ENCODE measurements around the gene PTPRM. TPM values are rescaled to one million over a fixed set of nuclear protein-coding genes. Genes with fewer than 3 reads are reported as not detected.

PTPRM gene
- total and polyA plus RNA-seq, 7 donors, result 3.9 to 151 (median 62.8) TPM

DNA sequence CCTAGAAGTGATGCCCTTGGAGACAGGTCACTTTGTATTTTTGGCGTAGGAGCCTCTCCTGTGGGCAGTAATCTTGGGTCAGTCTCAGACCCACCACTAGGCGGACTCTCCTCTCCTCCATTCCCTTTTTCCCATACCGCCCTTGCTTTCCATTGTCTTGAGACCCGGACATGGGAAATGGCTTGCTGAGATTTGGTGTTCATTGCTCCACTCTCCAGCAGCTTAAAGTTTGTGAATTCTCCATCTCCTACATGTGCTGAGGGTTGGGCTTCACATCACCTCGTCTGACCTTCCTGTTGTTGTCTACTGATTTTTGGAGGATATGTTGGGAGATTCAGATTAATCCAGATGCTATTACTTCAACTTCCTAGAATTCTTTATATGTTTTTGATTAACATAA, 882.9 kb downstream of the PTPRM start:
- no peaks in the 10 kb centered on the region for H3K27me3 ChIP-seq
- TF ChIP-seq, protein P1, sequence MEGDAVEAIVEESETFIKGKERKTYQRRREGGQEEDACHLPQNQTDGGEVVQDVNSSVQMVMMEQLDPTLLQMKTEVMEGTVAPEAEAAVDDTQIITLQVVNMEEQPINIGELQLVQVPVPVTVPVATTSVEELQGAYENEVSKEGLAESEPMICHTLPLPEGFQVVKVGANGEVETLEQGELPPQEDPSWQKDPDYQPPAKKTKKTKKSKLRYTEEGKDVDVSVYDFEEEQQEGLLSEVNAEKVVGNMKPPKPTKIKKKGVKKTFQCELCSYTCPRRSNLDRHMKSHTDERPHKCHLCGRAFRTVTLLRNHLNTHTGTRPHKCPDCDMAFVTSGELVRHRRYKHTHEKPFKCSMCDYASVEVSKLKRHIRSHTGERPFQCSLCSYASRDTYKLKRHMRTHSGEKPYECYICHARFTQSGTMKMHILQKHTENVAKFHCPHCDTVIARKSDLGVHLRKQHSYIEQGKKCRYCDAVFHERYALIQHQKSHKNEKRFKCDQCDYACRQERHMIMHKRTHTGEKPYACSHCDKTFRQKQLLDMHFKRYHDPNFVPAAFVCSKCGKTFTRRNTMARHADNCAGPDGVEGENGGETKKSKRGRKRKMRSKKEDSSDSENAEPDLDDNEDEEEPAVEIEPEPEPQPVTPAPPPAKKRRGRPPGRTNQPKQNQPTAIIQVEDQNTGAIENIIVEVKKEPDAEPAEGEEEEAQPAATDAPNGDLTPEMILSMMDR (IDR thresholded peaks at IDR 0.05), result peak in 1 of 4 experiments; percentile 20
- TF ChIP-seq POLR2AphosphoS5 (IDR thresholded peaks at IDR 0.05) (no peak), POLR2A (IDR thresholded peaks at IDR 0.05) (no peak), EP300 (IDR thresholded peaks at IDR 0.05) (no peak)
- H3K4me3 ChIP-seq, result no peak overlapping the region
- 36 to 84% methylated on average over 5 of the region's 5 CpGs for WGBS, 2 donors
- DNase-seq, result no peak
- no peaks in the 10 kb centered on the region for H3K36me3 ChIP-seq
- H3K27ac ChIP-seq, result no peak overlapping the region
- intact Hi-C loops (cut with DNase I), result no loop called here
- no peaks in the 10 kb centered on the region for H3K9me3 ChIP-seq
- H3K4me1 ChIP-seq, result no peaks in the 10 kb centered on the region

DNA sequence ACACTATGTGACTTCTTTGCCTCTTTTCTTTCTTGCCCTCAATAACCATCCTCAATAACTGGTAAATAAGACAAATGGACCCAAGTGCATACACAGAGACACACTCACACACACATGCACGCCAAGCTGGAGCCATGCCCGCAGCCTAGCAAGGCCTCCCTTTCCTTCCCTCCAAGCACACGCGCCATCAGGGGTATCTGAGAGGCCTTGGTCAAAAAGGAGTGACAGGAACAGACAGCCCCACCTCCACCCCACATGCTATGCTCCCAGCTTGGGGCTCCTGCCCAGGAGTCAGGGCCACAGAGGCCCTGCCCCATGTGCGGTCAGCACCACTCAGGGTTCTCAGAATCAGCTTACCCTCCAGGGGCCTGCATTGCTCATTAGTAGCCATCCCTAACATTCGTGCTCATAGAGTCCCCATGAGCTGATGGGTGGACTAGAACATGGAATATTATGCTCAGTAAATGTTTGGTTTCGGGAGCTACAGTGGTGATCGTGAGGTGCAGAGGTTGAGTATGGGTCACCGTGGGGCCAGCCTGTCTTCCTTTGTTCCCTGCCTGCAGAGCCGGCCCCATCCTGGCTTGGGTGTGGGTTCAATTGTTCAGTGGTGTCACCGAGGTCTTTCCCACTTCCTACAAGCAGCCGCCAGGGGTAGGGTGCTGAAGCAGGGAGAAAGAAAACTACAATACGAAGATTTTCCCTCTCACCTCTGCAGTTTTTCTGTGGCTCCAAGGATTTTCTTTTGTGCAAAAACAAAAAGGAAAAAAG, 884.0 kb downstream of the PTPRM start:
- no peaks in the 10 kb centered on the region for H3K4me1 ChIP-seq
- H3K27me3 ChIP-seq, result no peaks in the 10 kb centered on the region
- intact Hi-C loops (cut with DNase I), result no loop called here
- H3K27ac ChIP-seq, result no peak overlapping the region
- WGBS, 2 donors, result 80 to 81% methylated on average over 13 of the region's 13 CpGs
- no peaks in the 10 kb centered on the region for H3K36me3 ChIP-seq
- H3K4me3 ChIP-seq, result no peak overlapping the region
- no peak for TF ChIP-seq POLR2AphosphoS5 (IDR thresholded peaks at IDR 0.05)
- no peak for TF ChIP-seq EP300 (IDR thresholded peaks at IDR 0.05)
- no peak for DNase-seq
- H3K9me3 ChIP-seq, result no peaks in the 10 kb centered on the region

DNA sequence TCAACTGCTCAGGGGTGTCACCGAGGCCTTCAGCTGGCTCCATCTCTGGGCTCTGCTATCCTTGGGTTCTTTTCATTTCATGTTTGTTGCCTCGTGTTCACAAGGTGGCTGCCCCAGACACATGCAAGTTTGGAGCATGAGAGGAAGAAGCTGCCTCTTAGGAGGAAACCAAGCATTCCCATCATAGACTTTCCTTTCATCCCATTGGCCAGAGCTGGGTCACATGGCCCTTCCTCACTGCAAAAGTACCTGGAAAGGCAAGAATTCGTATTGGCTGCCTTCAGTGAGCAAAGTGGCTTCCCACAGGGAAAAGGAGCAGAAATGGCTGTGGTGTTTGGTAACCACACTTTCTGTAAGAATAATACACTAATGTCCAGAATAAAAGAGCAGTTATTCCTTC, 886.4 kb downstream of the PTPRM start:
- no peaks in the 10 kb centered on the region for H3K36me3 ChIP-seq
- no peaks in the 10 kb centered on the region for H3K4me1 ChIP-seq
- DNase-seq, result no peak
- 59 to 70% methylated on average over 3 of the region's 3 CpGs for WGBS, 2 donors
- no peaks in the 10 kb centered on the region for H3K27me3 ChIP-seq
- H3K9me3 ChIP-seq, result no peaks in the 10 kb centered on the region
- H3K27ac ChIP-seq, result no peak overlapping the region
- TF ChIP-seq POLR2AphosphoS5 (IDR thresholded peaks at IDR 0.05), result no peak
- TF ChIP-seq POLR2A (IDR thresholded peaks at IDR 0.05), result no peak
- no peak for TF ChIP-seq EP300 (IDR thresholded peaks at IDR 0.05)
- TF ChIP-seq, protein P1 (IDR thresholded peaks at IDR 0.05), result no peak
- intact Hi-C loops (cut with DNase I), result no loop called here
- no peak overlapping the region for H3K4me3 ChIP-seq

DNA sequence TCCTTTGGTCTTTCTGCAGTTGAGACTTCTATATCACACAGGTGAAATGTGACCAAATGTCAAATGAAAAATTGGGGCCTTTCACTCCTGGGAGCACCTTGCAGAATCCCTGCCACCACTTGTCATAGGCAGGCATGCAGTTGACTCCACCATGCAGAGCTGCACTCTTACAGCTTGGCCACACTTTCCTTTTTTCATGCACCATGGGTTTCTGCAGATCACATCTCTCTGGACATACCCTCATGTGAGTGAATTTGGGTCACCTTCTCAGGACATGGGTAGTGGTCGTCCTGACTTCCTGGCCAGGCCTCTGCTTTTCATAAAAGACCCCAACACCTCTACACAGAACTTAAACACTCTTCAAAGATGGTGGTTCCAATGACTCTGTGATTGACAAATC, 887.0 kb downstream of the PTPRM start:
- TF ChIP-seq POLR2A (IDR thresholded peaks at IDR 0.05) (no peak), POLR2AphosphoS5 (IDR thresholded peaks at IDR 0.05) (no peak), EP300 (IDR thresholded peaks at IDR 0.05) (no peak)
- TF ChIP-seq, protein P1 (IDR thresholded peaks at IDR 0.05), result no peak
- Histone ChIP-seq H3K27me3 (no peaks in the 10 kb centered on the region), H3K36me3 (no peaks in the 10 kb centered on the region), H3K4me3 (no peak overlapping the region), H3K9me3 (no peaks in the 10 kb centered on the region), H3K27ac (no peak overlapping the region), H3K4me1 (no peaks in the 10 kb centered on the region)
- DNase-seq, result no peak
- intact Hi-C loops (cut with DNase I), result no loop called here
- 55 to 77% methylated on average over 1 of the region's 1 CpG for WGBS, 2 donors

DNA sequence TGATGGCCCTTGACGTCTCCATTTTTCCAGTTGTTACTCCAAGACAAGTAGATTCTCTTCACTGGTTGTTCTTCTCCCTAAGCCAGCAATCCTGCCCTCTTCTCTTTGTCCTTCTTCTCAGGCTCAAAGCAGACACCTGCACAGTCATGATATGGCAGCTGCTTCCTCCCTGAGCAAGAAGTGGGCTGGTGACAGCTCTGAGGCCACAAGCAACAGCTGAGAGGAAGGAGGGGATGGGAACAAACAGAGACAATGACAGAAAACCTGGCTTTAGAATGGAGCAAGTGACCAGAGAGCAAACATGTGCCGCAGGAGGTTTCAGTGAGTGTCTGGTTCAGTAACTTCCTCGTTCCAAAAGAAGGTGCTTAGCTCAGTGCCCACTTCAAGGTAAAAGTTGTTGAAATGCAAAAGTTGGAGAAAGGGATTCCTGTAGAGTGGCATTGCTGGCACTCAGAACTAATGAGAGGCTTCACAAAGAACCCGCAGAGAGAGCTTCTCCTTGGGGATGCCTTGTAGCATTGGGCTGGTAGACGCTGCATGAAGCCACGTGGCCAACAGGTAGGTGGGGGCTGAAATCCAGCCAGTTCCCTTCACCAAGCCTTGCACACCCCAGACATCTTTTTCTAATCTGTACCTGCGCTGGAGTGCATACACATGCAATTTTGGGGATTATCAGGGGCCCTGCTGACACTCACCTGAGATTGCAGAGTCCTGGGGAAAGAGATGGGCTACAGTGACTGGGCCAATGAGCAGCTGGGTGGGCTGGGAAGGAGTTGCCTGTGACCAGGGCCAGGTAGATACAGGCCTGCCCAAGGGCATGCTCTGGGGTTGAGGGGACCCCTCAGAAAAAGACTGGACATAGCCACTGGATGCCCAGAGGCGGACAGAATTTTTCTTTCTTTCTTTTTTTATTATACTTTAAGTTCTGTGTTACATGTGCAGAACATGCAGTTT, 888.8 kb downstream of the PTPRM start:
- TF ChIP-seq POLR2A (IDR thresholded peaks at IDR 0.05), result no peak
- TF ChIP-seq EP300 (IDR thresholded peaks at IDR 0.05), result no peak
- TF ChIP-seq, protein P1 (IDR thresholded peaks at IDR 0.05), result no peak
- TF ChIP-seq POLR2AphosphoS5 (IDR thresholded peaks at IDR 0.05), result no peak
- Histone ChIP-seq H3K9me3 (no peaks in the 10 kb centered on the region), H3K4me3 (no peak overlapping the region), H3K27ac (no peak overlapping the region), H3K4me1 (no peaks in the 10 kb centered on the region), H3K27me3 (no peaks in the 10 kb centered on the region), H3K36me3 (no peaks in the 10 kb centered on the region)
- intact Hi-C loops (cut with DNase I), result no loop called here
- WGBS, 2 donors, result 75 to 76% methylated on average over 8 of the region's 8 CpGs
- DNase-seq, result no peak

Data from sigmoid colon (tissue), 7 donors.